Central memory CD8-positive, alpha-beta T cell (primary cell): Measurements from ENCODE around the gene MAP7D2.

Experiments
- ATAC-seq: fragments of 150-1000 bp; cut with Tn5 transposase; replicated peaks from 2 replicates; pipeline ENCODE4 v1.10.0; 2022; ENCODE audit warnings: mild to moderate bottlenecking, moderate FRiP score, moderate number of reproducible peaks; ENCODE audit not compliant: poor library complexity, severe bottlenecking; ENCODE audit errors: extremely low read depth
- DNase-seq, 2 donors: peaks; one replicate each; pipeline ENCODE4 v3.0.0; 2021; ENCODE audit warnings: low spot score in 2 of 2
- H3K27ac Mint-ChIP-seq: one replicate; pipeline ENCODE4 v1.8.0; 2022; ENCODE audit warnings: low read depth, mild to moderate bottlenecking, moderate library complexity, mixed read lengths
- H3K27me3 Mint-ChIP-seq: one replicate; pipeline ENCODE4 v1.8.0; 2022; ENCODE audit warnings: mixed read lengths
- H3K36me3 Mint-ChIP-seq: one replicate; pipeline ENCODE4 v1.8.0; 2022; ENCODE audit warnings: mild to moderate bottlenecking, moderate library complexity, mixed read lengths; ENCODE audit not compliant: insufficient read depth
- H3K4me1 Mint-ChIP-seq: one replicate; pipeline ENCODE4 v1.8.0; 2022; ENCODE audit warnings: mixed read lengths
- H3K4me3 Mint-ChIP-seq: one replicate; pipeline ENCODE4 v1.8.0; 2022; ENCODE audit warnings: mild to moderate bottlenecking, moderate library complexity, mixed read lengths
- H3K9me3 Mint-ChIP-seq: one replicate; pipeline ENCODE4 v1.8.0; 2022; ENCODE audit warnings: mixed read lengths

Gene MAP7D2

GRCh38 chrX:20019672-20020365, 96.9 kb downstream of the MAP7D2 start:
- ATAC-seq (no peak), DNase-seq (no peak)
- Mint-ChIP-seq H3K4me3 (no peak overlapping the region), H3K27me3 (peaks cover 7% of the 10 kb centered on the region), H3K27ac (no peak overlapping the region), H3K36me3 (no peaks in the 10 kb centered on the region), H3K4me1 (no peaks in the 10 kb centered on the region), H3K9me3 (peaks cover 5% of the 10 kb centered on the region)

- Mint-ChIP-seq H3K4me3 (no peak overlapping the region), H3K27ac (no peak overlapping the region), H3K9me3 (peaks cover 5% of the 10 kb centered on the region), H3K4me1 (no peaks in the 10 kb centered on the region), H3K27me3 (peaks cover 1% of the 10 kb centered on the region), H3K36me3 (no peaks in the 10 kb centered on the region)
- DNase-seq (no peak), ATAC-seq (no peak)
These were observed 100.1 kb downstream of the MAP7D2 start for GRCh38 chrX:20016616-20016945.

DNA sequence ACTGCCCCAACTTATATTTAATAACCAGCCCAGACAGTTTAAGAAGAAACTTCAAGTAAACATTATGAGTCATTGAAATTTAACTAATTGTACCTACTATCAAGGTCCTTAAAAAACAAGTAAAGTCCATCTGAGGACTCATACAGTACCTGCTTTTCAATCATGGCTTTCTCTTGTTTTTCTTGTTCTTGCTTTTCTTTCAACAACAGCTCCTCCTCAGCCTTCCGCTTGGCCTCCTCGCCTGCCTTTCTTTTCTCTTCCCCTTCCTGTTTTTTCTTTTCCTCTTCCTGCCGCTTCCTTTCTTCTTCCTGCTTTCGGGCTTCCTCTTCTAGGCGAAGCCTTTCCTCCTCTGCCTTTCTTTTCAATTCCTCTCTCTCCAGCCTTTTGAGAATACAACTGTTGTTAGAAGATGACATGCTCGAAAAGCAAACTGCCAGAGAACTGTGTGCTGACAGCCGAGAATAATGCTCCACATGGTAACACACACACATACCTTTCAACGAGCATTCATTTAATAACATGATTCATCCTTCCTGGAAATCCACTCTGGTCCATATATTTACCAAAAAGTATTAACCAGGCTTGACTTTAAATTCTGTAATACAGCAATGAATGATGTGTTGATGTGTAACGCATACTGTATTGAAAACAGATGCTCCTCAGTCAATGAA, 100.6 kb downstream of the MAP7D2 start:
- H3K4me1 Mint-ChIP-seq: no peaks in the 10 kb centered on the region
- no peaks in the 10 kb centered on the region for H3K36me3 Mint-ChIP-seq
- no peak for DNase-seq
- no peaks in the 10 kb centered on the region for H3K27me3 Mint-ChIP-seq
- H3K27ac Mint-ChIP-seq: no peak overlapping the region
- ATAC-seq: no peak
- peaks cover 5% of the 10 kb centered on the region for H3K9me3 Mint-ChIP-seq
- H3K4me3 Mint-ChIP-seq: no peak overlapping the region

- peaks cover 5% of the 10 kb centered on the region for H3K9me3 Mint-ChIP-seq
- H3K4me3 Mint-ChIP-seq: no peak overlapping the region
- DNase-seq (no peak), ATAC-seq (no peak)
- no peaks in the 10 kb centered on the region for H3K27me3 Mint-ChIP-seq
- H3K36me3 Mint-ChIP-seq: no peaks in the 10 kb centered on the region
- no peak overlapping the region for H3K27ac Mint-ChIP-seq
- H3K4me1 Mint-ChIP-seq: no peaks in the 10 kb centered on the region
These were observed 101.3 kb downstream of the MAP7D2 start for GRCh38 chrX:20015422-20015821.

GRCh38 chrX:20011608-20012007, 105.1 kb downstream of the MAP7D2 start:
- H3K27ac Mint-ChIP-seq: no peak overlapping the region
- H3K36me3 Mint-ChIP-seq: no peaks in the 10 kb centered on the region
- H3K4me1 Mint-ChIP-seq: no peaks in the 10 kb centered on the region
- peaks cover 5% of the 10 kb centered on the region for H3K9me3 Mint-ChIP-seq
- H3K27me3 Mint-ChIP-seq: no peaks in the 10 kb centered on the region
- no peak for DNase-seq
- H3K4me3 Mint-ChIP-seq: no peak overlapping the region
- no peak for ATAC-seq

GRCh38 chrX:20007962-20008622, 108.6 kb downstream of the MAP7D2 start:
- Mint-ChIP-seq H3K36me3 (no peaks in the 10 kb centered on the region), H3K4me3 (no peak overlapping the region), H3K4me1 (no peaks in the 10 kb centered on the region), H3K27me3 (no peaks in the 10 kb centered on the region), H3K9me3 (no peaks in the 10 kb centered on the region), H3K27ac (no peak overlapping the region)
- no peak for ATAC-seq
- no peak for DNase-seq

- Mint-ChIP-seq H3K27me3 (no peaks in the 10 kb centered on the region), H3K36me3 (no peaks in the 10 kb centered on the region), H3K4me3 (no peak overlapping the region), H3K4me1 (no peaks in the 10 kb centered on the region), H3K9me3 (no peaks in the 10 kb centered on the region), H3K27ac (no peak overlapping the region)
- DNase-seq (no peak), ATAC-seq (no peak)
These were observed 110.8 kb downstream of the MAP7D2 start for GRCh38 chrX:20005883-20006282.

DNA sequence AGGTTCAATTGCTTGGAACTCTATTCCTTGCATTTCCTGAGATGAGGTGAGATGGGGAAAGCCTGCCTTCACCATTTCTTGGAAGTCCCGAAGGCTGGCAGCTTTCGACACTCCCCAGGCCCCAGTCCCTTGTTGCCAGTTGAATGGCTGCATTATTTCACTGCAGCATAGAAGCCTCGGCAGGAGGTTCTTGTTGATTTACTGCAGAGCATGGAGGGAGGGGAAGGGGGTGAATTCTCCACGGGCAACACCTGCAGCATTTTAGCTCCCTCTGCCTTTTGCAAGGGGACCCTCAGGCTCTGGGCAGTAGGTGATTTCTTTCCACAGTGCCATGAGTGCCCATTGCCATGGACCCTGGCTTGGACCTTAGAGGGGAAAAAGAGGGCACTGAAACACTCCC, 115.1 kb downstream of the MAP7D2 start:
- H3K36me3 Mint-ChIP-seq: no peaks in the 10 kb centered on the region
- no peaks in the 10 kb centered on the region for H3K27me3 Mint-ChIP-seq
- ATAC-seq (no peak), DNase-seq (no peak)
- no peaks in the 10 kb centered on the region for H3K9me3 Mint-ChIP-seq
- no peak overlapping the region for H3K27ac Mint-ChIP-seq
- no peak overlapping the region for H3K4me3 Mint-ChIP-seq
- H3K4me1 Mint-ChIP-seq: no peaks in the 10 kb centered on the region

- Mint-ChIP-seq H3K27ac (peak overlapping the region; percentile 77), H3K9me3 (no peaks in the 10 kb centered on the region), H3K27me3 (no peaks in the 10 kb centered on the region), H3K36me3 (peaks cover 9% of the 10 kb centered on the region), H3K4me1 (peaks cover 18% of the 10 kb centered on the region), H3K4me3 (peak overlapping the region; percentile 82)
- no peak for DNase-seq
- ATAC-seq: no peak
These were observed 125.4 kb downstream of the MAP7D2 start for GRCh38 chrX:19991350-19991718.

- Mint-ChIP-seq H3K27me3 (no peaks in the 10 kb centered on the region), H3K36me3 (peaks cover 10% of the 10 kb centered on the region), H3K9me3 (no peaks in the 10 kb centered on the region), H3K27ac (peak within 1 kb of the TSS; percentile 77), H3K4me1 (peaks cover 19% of the 10 kb centered on the region), H3K4me3 (peak within 1 kb of the TSS; percentile 82)
- ATAC-seq (peak; percentile 87), DNase-seq (peak; percentile 66 to 68)
These were observed 126.0 kb downstream of the MAP7D2 start, which contains the start of gene BCLAF3 for GRCh38 chrX:19990556-19991349. BCLAF3 (minus strand) TSS chrX:19991061; CDS start chrX:19970264, 20,797 bp downstream.

DNA sequence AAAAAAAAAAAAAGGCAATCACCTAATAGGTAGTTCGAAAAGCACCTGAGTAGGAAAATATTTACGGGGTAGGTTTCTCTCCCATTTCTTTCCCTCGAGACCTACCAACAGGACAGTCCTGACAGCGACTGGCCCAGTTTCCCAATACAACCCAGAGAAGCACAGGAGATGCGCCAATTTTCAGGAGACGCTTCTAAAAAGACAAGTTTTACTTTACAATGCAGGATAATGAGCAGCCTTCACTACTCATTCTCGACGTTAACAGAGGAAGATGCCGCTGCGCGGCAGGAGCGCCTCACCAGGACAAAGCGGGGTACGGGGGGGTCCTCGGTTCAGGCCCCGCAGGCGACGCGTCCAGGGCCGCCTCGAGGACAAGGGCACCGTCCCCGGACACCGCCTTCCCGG, 126.6 kb downstream of the MAP7D2 start:
- no peaks in the 10 kb centered on the region for H3K27me3 Mint-ChIP-seq
- H3K4me3 Mint-ChIP-seq: peak overlapping the region; percentile 82
- H3K4me1 Mint-ChIP-seq: peaks cover 19% of the 10 kb centered on the region
- peaks cover 12% of the 10 kb centered on the region for H3K36me3 Mint-ChIP-seq
- H3K27ac Mint-ChIP-seq: peak overlapping the region; percentile 64
- DNase-seq (peak in 1 of 2 donors; percentile 14), ATAC-seq (peak; percentile 39)
- H3K9me3 Mint-ChIP-seq: no peaks in the 10 kb centered on the region

DNA sequence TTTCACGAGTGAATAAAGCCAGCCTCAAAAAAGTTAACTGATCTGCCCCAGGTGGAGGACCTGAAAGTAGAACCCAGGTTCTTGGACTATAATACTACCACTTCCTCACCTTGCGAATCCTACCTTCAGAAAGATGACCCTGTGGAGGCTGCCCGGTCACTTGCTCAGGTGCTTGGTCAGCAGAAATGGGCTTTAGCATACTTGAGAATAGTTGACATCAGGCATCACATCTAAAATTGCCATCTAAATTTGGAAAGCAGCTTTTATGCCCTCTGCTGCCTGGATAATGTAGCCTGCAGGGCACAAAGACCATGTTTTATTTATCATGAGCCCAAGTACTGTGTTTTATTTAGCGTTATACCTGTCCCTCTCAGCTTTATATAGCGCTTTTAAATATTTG, 128.9 kb downstream of the MAP7D2 start:
- peaks cover 12% of the 10 kb centered on the region for H3K36me3 Mint-ChIP-seq
- H3K27me3 Mint-ChIP-seq: no peaks in the 10 kb centered on the region
- DNase-seq: no peak
- H3K27ac Mint-ChIP-seq: no peak overlapping the region
- no peaks in the 10 kb centered on the region for H3K9me3 Mint-ChIP-seq
- peaks cover 19% of the 10 kb centered on the region for H3K4me1 Mint-ChIP-seq
- H3K4me3 Mint-ChIP-seq: no peak overlapping the region
- no peak for ATAC-seq
